ENCODE measurements around the gene C2CD4C. TPM values are rescaled to one million over a fixed set of nuclear protein-coding genes. Genes with fewer than 3 reads are reported as not detected.

The C2CD4C gene
- total RNA-seq, 1 donor from 2014 or later: 0.14 TPM

GRCh38 chr19:447064-447426 lies 38.1 kb upstream of the C2CD4C start:
- no peaks in the 10 kb centered on the region for H3K27me3 Mint-ChIP-seq (ENCODE audit: low read depth)
- H3K4me3 Mint-ChIP-seq (ENCODE audit: low read depth): no peak overlapping the region
- intact Hi-C loops (cut with micrococcal nuclease): no loop called here
- DNase-seq (ENCODE audit: low spot score): no peak
- no peaks in the 10 kb centered on the region for H3K4me1 Mint-ChIP-seq (ENCODE audit: low read depth)
- H3K9me3 Mint-ChIP-seq: peaks cover 10% of the 10 kb centered on the region
- no peaks in the 10 kb centered on the region for H3K36me3 Mint-ChIP-seq (ENCODE audit: low read depth)
- H3K27ac Mint-ChIP-seq: no peak overlapping the region

GRCh38 chr19:444677-445210 lies 35.8 kb upstream of the C2CD4C start:
- Mint-ChIP-seq H3K9me3 (peaks cover 5% of the 10 kb centered on the region), H3K4me3 (ENCODE audit: low read depth) (no peak overlapping the region), H3K4me1 (ENCODE audit: low read depth) (no peaks in the 10 kb centered on the region), H3K36me3 (ENCODE audit: low read depth) (no peaks in the 10 kb centered on the region), H3K27me3 (ENCODE audit: low read depth) (no peaks in the 10 kb centered on the region), H3K27ac (no peak overlapping the region)
- no peak for DNase-seq (ENCODE audit: low spot score)
- intact Hi-C loops (cut with micrococcal nuclease): no loop called here

GRCh38 chr19:443005-443404 lies 34.1 kb upstream of the C2CD4C start:
- intact Hi-C loops (cut with micrococcal nuclease): no loop called here
- H3K27me3 Mint-ChIP-seq (ENCODE audit: low read depth): no peaks in the 10 kb centered on the region
- no peak overlapping the region for H3K27ac Mint-ChIP-seq
- no peak overlapping the region for H3K4me3 Mint-ChIP-seq (ENCODE audit: low read depth)
- no peak for DNase-seq (ENCODE audit: low spot score)
- no peaks in the 10 kb centered on the region for H3K4me1 Mint-ChIP-seq (ENCODE audit: low read depth)
- no peaks in the 10 kb centered on the region for H3K36me3 Mint-ChIP-seq (ENCODE audit: low read depth)
- peaks cover 5% of the 10 kb centered on the region for H3K9me3 Mint-ChIP-seq

- no peaks in the 10 kb centered on the region for H3K27me3 Mint-ChIP-seq (ENCODE audit: low read depth)
- no peak for DNase-seq (ENCODE audit: low spot score)
- no peak overlapping the region for H3K4me3 Mint-ChIP-seq (ENCODE audit: low read depth)
- intact Hi-C loops (cut with micrococcal nuclease): no loop called here
- peaks cover 5% of the 10 kb centered on the region for H3K9me3 Mint-ChIP-seq
- no peaks in the 10 kb centered on the region for H3K4me1 Mint-ChIP-seq (ENCODE audit: low read depth)
- no peak overlapping the region for H3K27ac Mint-ChIP-seq
- no peaks in the 10 kb centered on the region for H3K36me3 Mint-ChIP-seq (ENCODE audit: low read depth)
These were observed 33.1 kb upstream of the C2CD4C start for GRCh38 chr19:442085-442484.

GRCh38 chr19:441213-441836 lies 32.4 kb upstream of the C2CD4C start:
- H3K4me1 Mint-ChIP-seq (ENCODE audit: low read depth): no peaks in the 10 kb centered on the region
- peaks cover 5% of the 10 kb centered on the region for H3K9me3 Mint-ChIP-seq
- no peaks in the 10 kb centered on the region for H3K27me3 Mint-ChIP-seq (ENCODE audit: low read depth)
- DNase-seq (ENCODE audit: low spot score): no peak
- no peak overlapping the region for H3K27ac Mint-ChIP-seq
- no peaks in the 10 kb centered on the region for H3K36me3 Mint-ChIP-seq (ENCODE audit: low read depth)
- intact Hi-C loops (cut with micrococcal nuclease): no loop called here
- H3K4me3 Mint-ChIP-seq (ENCODE audit: low read depth): no peak overlapping the region

- Mint-ChIP-seq H3K27ac (no peak overlapping the region), H3K4me1 (ENCODE audit: low read depth) (no peaks in the 10 kb centered on the region), H3K36me3 (ENCODE audit: low read depth) (no peaks in the 10 kb centered on the region), H3K27me3 (ENCODE audit: low read depth) (no peaks in the 10 kb centered on the region), H3K4me3 (ENCODE audit: low read depth) (no peak overlapping the region), H3K9me3 (peaks cover 5% of the 10 kb centered on the region)
- no peak for DNase-seq (ENCODE audit: low spot score)
- intact Hi-C loops (cut with micrococcal nuclease): no loop called here
These were observed 31.7 kb upstream of the C2CD4C start for GRCh38 chr19:440391-441212.

GRCh38 chr19:439167-439900 lies 30.4 kb upstream of the C2CD4C start:
- no peak for DNase-seq (ENCODE audit: low spot score)
- intact Hi-C loops (cut with micrococcal nuclease): no loop called here
- Mint-ChIP-seq H3K4me1 (ENCODE audit: low read depth) (no peaks in the 10 kb centered on the region), H3K27ac (no peak overlapping the region), H3K4me3 (ENCODE audit: low read depth) (no peak overlapping the region), H3K9me3 (peaks cover 5% of the 10 kb centered on the region), H3K27me3 (ENCODE audit: low read depth) (no peaks in the 10 kb centered on the region), H3K36me3 (ENCODE audit: low read depth) (no peaks in the 10 kb centered on the region)

GRCh38 chr19:438416-438958 lies 29.5 kb upstream of the C2CD4C start:
- Mint-ChIP-seq H3K27me3 (ENCODE audit: low read depth) (no peaks in the 10 kb centered on the region), H3K27ac (no peak overlapping the region), H3K9me3 (peaks cover 5% of the 10 kb centered on the region), H3K36me3 (ENCODE audit: low read depth) (no peaks in the 10 kb centered on the region), H3K4me1 (ENCODE audit: low read depth) (no peaks in the 10 kb centered on the region), H3K4me3 (ENCODE audit: low read depth) (no peak overlapping the region)
- no peak for DNase-seq (ENCODE audit: low spot score)
- intact Hi-C loops (cut with micrococcal nuclease): no loop called here

- DNase-seq (ENCODE audit: low spot score): no peak
- Mint-ChIP-seq H3K4me1 (ENCODE audit: low read depth) (no peaks in the 10 kb centered on the region), H3K36me3 (ENCODE audit: low read depth) (no peaks in the 10 kb centered on the region), H3K9me3 (peaks cover 3% of the 10 kb centered on the region), H3K27ac (no peak overlapping the region), H3K4me3 (ENCODE audit: low read depth) (no peak overlapping the region), H3K27me3 (ENCODE audit: low read depth) (no peaks in the 10 kb centered on the region)
- intact Hi-C loops (cut with micrococcal nuclease): no loop called here
These were observed 28.1 kb upstream of the C2CD4C start for GRCh38 chr19:437041-437440.

- DNase-seq (ENCODE audit: low spot score): no peak
- no peak overlapping the region for H3K4me3 Mint-ChIP-seq (ENCODE audit: low read depth)
- H3K27me3 Mint-ChIP-seq (ENCODE audit: low read depth): no peaks in the 10 kb centered on the region
- no peaks in the 10 kb centered on the region for H3K9me3 Mint-ChIP-seq
- H3K4me1 Mint-ChIP-seq (ENCODE audit: low read depth): no peaks in the 10 kb centered on the region
- no peak overlapping the region for H3K27ac Mint-ChIP-seq
- intact Hi-C loops (cut with micrococcal nuclease): no loop called here
- H3K36me3 Mint-ChIP-seq (ENCODE audit: low read depth): no peaks in the 10 kb centered on the region
These were observed 27.5 kb upstream of the C2CD4C start for GRCh38 chr19:436413-436950.

- intact Hi-C loops (cut with micrococcal nuclease): no loop called here
- Mint-ChIP-seq H3K4me1 (ENCODE audit: low read depth) (no peaks in the 10 kb centered on the region), H3K9me3 (peaks cover 4% of the 10 kb centered on the region), H3K27me3 (ENCODE audit: low read depth) (no peaks in the 10 kb centered on the region), H3K4me3 (ENCODE audit: low read depth) (no peak overlapping the region), H3K27ac (no peak overlapping the region), H3K36me3 (ENCODE audit: low read depth) (no peaks in the 10 kb centered on the region)
- DNase-seq (ENCODE audit: low spot score): no peak
These were observed 26.9 kb upstream of the C2CD4C start for GRCh38 chr19:435707-436412.

- DNase-seq (ENCODE audit: low spot score): no peak
- no peaks in the 10 kb centered on the region for H3K27me3 Mint-ChIP-seq (ENCODE audit: low read depth)
- intact Hi-C loops (cut with micrococcal nuclease): no loop called here
- peaks cover 7% of the 10 kb centered on the region for H3K9me3 Mint-ChIP-seq
- no peak overlapping the region for H3K4me3 Mint-ChIP-seq (ENCODE audit: low read depth)
- H3K4me1 Mint-ChIP-seq (ENCODE audit: low read depth): no peaks in the 10 kb centered on the region
- no peak overlapping the region for H3K27ac Mint-ChIP-seq
- H3K36me3 Mint-ChIP-seq (ENCODE audit: low read depth): no peaks in the 10 kb centered on the region
These were observed 26.2 kb upstream of the C2CD4C start for GRCh38 chr19:435056-435706.
